GM19463 (cell line): ENCODE data around the gene MS4A8.
A peak's percentile ranks its signal among the peaks of the same experiment; 100 is the strongest.
"Not testable (repeated sequence)": the region's sequence is repeated elsewhere in the genome, so short reads cannot be mapped to it uniquely, and the experiment has no call there.

ENCODE experiments used
- ATAC-seq: cut with Tn5 transposase; IDR thresholded peaks from one replicate; pipeline ENCODE4 v1.9.1; 2021; ENCODE audit warnings: mild to moderate bottlenecking, moderate library complexity; ENCODE audit not compliant: unreplicated experiment

MS4A8 gene

DNA sequence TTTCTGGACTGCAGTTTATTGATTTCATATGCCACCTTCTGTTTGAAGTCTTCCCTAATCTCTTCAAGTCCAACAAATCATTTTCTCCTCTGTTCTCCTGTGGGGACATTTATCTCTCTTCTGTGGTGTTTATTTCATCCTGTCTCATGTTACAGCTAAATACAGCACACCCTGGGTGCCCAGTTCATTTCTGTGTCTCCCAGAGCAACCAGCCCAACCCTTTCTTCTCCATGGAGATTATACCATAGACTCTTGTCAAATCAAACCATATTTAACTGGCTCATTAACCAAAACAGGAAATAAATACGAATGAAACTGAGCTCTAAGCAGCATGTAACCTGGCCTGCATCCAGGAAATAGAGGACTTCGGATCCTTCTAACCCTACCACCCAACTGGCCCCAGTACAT is at the start of gene MS4A8:
Gene MS4A8 (plus strand): TSS at position 329 of the 408 bp plus-strand sequence. CDS start 1,249 bp downstream, outside the sequence.
- no peak for ATAC-seq

GRCh38 chr11:60657888-60658287 is 41.5 kb upstream of the MS4A8 start:
- no peak for ATAC-seq

- ATAC-seq: no peak
Measured at GRCh38 chr11:60658409-60658808, 41.0 kb upstream of the MS4A8 start.

DNA sequence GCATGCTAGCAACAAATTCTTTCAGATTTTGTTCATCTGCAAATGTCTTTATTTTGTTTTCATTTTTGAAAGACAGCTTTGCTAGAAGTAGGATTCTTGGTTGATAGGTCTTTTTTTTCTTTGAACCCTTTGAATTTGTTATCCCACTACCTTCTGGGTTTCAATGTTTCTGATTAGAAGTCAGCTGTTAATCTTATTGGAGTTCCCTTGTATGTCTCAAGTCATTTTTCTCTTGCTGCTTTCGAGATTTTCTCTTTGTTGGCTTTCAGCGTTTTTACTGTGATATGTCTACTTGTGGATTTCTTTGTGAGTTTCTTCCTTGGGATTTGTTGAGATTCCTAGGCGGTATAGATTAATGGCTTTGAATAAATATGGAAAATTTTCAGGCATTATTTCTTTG is 27.2 kb upstream of the MS4A8 start:
- no peak for ATAC-seq

GRCh38 chr11:60678231-60678630 is 21.2 kb upstream of the MS4A8 start:
- not testable (repeated sequence) for ATAC-seq

DNA sequence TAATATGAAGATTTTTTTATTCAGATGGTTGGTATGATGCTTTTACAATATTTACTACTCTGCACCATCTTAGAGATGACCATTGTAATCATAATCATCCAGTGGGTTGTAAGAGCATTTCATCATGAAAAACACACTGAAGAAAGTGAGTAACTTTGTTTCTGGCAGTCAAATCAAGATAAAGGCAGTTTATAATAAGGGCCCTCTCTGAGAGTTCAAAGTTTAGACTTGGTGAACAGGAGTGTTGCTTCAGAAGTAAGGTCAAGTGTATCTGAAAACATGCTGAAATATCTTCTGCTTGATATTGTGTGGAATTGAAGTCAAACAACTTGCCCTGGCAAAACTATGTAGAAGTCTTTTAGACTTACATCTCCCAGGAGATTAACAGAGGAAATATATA is 19.5 kb upstream of the MS4A8 start:
- no peak for ATAC-seq

- ATAC-seq: no peak
Measured at GRCh38 chr11:60680455-60681119, 18.8 kb upstream of the MS4A8 start.

GRCh38 chr11:60684541-60684848 is 14.9 kb upstream of the MS4A8 start:
- ATAC-seq: peak; percentile 30

DNA sequence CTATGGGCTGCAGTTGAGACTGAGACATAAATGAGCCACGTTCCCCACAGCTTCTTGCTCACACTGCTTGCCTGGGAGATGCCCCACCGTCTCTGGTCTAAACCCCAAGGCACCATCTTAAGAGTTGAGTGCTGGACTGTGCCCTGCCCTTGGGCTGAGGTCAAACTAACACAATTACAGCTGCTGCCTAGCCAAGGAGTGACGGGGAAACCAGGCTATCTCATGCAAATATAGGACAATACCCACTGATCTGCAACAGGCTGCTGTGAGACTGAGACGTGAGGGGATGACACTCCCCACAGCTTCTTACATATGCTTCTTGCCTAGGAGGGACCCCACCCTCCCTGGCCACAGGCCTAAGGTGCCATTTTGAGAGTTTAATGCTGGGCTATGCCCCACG is 7.8 kb upstream of the MS4A8 start:
- no peak for ATAC-seq

GRCh38 chr11:60699936-60700335 is 524 bp downstream of the MS4A8 start:
- no peak for ATAC-seq

GRCh38 chr11:60700689-60701468 is 1.5 kb downstream of the MS4A8 start:
- ATAC-seq: no peak

GRCh38 chr11:60701469-60701818 is 2.0 kb downstream of the MS4A8 start:
- no peak for ATAC-seq

GRCh38 chr11:60703374-60703773 is 4.0 kb downstream of the MS4A8 start:
- no peak for ATAC-seq

GRCh38 chr11:60705895-60706294 is 6.5 kb downstream of the MS4A8 start:
- no peak for ATAC-seq

GRCh38 chr11:60706931-60707330 is 7.5 kb downstream of the MS4A8 start:
- no peak for ATAC-seq

DNA sequence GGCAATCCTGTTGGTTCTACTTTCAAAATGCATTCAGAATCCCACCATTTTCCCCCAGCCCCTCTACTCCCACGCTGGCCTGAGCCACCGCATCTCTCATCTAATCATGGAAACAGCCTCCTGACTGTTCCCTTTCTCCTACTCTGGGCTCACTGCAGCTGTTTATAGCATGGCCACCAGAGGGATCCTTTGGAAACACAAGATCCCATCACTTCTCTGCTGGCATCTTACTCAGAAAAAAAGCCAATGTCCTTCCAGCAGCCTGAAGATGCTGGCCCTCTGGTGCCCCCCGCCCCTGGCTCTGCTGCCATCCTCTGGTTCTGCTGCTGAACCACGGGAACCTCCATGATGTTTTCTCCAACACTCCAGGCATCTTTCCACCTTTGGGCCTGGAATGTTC is 11.1 kb downstream of the MS4A8 start:
- no peak for ATAC-seq

DNA sequence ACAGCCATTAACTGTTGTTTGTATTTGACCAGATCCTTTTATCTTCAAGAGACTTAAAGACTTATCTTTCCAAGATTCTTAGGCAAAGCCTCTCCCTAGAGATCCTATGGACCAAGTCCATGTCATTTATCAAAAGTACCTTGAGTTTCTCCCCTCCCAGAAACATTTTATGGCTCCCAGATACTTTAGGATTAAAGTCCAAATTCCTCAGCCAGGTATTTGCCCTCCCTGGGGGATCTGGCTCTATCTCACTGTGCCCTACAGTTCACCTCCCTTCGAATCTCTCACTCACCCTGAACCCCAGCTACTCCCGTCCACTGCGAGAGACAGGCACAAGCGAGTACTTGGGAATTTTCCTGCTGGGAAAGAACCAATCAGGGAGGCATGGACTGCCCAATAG is 11.9 kb downstream of the MS4A8 start:
- ATAC-seq: no peak

DNA sequence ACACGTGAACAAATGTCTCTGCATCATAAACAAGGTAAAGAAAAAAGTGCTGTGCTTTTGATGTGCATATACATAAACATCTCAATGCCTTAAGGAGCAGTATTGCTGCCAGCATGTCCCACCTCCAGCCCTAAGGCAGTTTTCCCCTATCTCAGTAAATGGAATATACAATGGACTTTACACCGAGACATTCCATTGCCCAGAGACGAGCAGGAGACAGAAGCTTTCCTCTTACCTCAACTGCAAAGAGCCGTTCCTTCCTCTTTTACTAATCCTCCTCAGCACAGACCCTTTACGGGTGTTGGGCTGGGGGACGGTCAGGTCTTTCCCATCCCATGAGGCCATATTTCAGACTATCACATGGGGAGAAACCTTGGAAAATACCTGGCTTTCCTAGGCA is 14.0 kb downstream of the MS4A8 start:
- ATAC-seq: not testable (repeated sequence)

DNA sequence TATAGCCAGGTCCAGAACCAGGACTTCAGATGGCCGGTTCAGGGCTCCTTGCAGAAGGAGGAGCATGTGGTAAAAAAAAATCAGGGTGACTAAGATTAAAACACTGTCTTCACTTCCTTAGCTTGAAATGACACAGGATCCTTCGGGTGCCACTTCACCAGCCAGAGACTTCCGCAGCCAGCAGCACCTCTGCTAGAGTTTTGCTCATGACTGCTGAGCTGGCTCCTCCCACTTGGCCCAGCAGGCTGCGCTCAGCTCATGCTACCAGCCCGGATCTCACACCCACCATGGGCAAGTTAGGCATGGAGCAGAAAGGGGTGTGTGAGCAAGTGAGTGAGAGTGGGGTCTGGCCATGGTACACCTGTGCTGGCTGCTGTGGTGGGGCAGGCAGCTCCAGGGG is 18.5 kb downstream of the MS4A8 start:
- no peak for ATAC-seq

- no peak for ATAC-seq
Measured at GRCh38 chr11:60718524-60719316, 19.3 kb downstream of the MS4A8 start.

- no peak for ATAC-seq
Measured at GRCh38 chr11:60719391-60719790, 20.0 kb downstream of the MS4A8 start.

GRCh38 chr11:60720460-60720859 is 21.0 kb downstream of the MS4A8 start:
- ATAC-seq: no peak
